Measurements from ENCODE around the gene ITIH5. TPM values are rescaled to one million over a fixed set of nuclear protein-coding genes. Genes with fewer than 3 reads are reported as not detected.

Gene ITIH5
- polyA plus RNA-seq, 1 donor from 2014 or later, result 0.28 TPM

DNA sequence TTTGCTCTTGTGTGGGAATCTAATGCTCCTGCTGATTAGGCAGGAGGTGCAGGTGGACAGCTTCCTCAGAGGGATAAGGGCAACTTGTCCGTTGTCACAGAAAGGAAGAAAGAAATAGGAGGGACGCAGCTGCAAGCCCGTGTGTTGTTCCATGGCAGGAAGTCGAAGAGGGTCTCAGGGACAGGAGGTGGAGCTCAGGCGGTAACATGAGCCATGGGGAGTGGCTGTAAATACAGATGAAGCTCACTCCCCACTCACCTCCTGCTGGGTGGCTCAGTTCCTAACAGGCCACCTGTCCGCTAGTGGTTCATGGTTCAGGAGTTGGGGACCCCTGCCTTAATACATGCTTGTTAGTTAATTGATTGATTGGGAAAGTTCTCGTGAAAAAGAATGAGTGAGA is 154.3 kb downstream of the ITIH5 start:
- Histone ChIP-seq H3K27me3 (ENCODE audit: insufficient read depth, low read depth, low read length) (no peaks in the 10 kb centered on the region), H3K36me3 (ENCODE audit: insufficient read depth, low read length) (no peaks in the 10 kb centered on the region), H3K9me2 (ENCODE audit: insufficient read depth, low read length) (no peaks in the 10 kb centered on the region), H3K4me3 (ENCODE audit: low read length) (no peak overlapping the region), H3K79me2 (replicated peaks; ENCODE audit: insufficient read depth, low read length) (no peaks in the 10 kb centered on the region), H4K20me1 (ENCODE audit: insufficient read depth) (no peaks in the 10 kb centered on the region), H3K27ac (ENCODE audit: low read length) (no peak overlapping the region), H3K9ac (ENCODE audit: low read length) (no peak overlapping the region), H3K4me2 (ENCODE audit: low read length) (no peak overlapping the region), H3F3A (ENCODE audit: insufficient read depth, low read length, poor library complexity, severe bottlenecking) (no peaks in the 10 kb centered on the region), H2AFZ (ENCODE audit: low read depth, low read length) (no peak overlapping the region), H3K9me3 (ENCODE audit: low read length) (no peaks in the 10 kb centered on the region)
- TF ChIP-seq, protein P1, sequence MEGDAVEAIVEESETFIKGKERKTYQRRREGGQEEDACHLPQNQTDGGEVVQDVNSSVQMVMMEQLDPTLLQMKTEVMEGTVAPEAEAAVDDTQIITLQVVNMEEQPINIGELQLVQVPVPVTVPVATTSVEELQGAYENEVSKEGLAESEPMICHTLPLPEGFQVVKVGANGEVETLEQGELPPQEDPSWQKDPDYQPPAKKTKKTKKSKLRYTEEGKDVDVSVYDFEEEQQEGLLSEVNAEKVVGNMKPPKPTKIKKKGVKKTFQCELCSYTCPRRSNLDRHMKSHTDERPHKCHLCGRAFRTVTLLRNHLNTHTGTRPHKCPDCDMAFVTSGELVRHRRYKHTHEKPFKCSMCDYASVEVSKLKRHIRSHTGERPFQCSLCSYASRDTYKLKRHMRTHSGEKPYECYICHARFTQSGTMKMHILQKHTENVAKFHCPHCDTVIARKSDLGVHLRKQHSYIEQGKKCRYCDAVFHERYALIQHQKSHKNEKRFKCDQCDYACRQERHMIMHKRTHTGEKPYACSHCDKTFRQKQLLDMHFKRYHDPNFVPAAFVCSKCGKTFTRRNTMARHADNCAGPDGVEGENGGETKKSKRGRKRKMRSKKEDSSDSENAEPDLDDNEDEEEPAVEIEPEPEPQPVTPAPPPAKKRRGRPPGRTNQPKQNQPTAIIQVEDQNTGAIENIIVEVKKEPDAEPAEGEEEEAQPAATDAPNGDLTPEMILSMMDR (IDR thresholded peaks at IDR 0.05; ENCODE audit: poor library complexity, severe bottlenecking), result no peak
- no peak for TF ChIP-seq POLR2AphosphoS5 (IDR thresholded peaks at IDR 0.05)
- no peak for TF ChIP-seq EP300 (conservative IDR thresholded peaks at IDR 0.05; ENCODE audit: poor library complexity, severe bottlenecking)
- TF ChIP-seq EZH2 (IDR thresholded peaks at IDR 0.05; ENCODE audit: borderline replicate concordance, insufficient read depth, low read length, poor library complexity, severe bottlenecking), result no peak
- TF ChIP-seq MXI1 (conservative IDR thresholded peaks at IDR 0.05; ENCODE audit: poor library complexity, severe bottlenecking), result no peak
- TF ChIP-seq RAD21 (conservative IDR thresholded peaks at IDR 0.05), result no peak
- TF ChIP-seq SMC3 (conservative IDR thresholded peaks at IDR 0.05; ENCODE audit: poor library complexity), result no peak
- TF ChIP-seq, protein P2, sequence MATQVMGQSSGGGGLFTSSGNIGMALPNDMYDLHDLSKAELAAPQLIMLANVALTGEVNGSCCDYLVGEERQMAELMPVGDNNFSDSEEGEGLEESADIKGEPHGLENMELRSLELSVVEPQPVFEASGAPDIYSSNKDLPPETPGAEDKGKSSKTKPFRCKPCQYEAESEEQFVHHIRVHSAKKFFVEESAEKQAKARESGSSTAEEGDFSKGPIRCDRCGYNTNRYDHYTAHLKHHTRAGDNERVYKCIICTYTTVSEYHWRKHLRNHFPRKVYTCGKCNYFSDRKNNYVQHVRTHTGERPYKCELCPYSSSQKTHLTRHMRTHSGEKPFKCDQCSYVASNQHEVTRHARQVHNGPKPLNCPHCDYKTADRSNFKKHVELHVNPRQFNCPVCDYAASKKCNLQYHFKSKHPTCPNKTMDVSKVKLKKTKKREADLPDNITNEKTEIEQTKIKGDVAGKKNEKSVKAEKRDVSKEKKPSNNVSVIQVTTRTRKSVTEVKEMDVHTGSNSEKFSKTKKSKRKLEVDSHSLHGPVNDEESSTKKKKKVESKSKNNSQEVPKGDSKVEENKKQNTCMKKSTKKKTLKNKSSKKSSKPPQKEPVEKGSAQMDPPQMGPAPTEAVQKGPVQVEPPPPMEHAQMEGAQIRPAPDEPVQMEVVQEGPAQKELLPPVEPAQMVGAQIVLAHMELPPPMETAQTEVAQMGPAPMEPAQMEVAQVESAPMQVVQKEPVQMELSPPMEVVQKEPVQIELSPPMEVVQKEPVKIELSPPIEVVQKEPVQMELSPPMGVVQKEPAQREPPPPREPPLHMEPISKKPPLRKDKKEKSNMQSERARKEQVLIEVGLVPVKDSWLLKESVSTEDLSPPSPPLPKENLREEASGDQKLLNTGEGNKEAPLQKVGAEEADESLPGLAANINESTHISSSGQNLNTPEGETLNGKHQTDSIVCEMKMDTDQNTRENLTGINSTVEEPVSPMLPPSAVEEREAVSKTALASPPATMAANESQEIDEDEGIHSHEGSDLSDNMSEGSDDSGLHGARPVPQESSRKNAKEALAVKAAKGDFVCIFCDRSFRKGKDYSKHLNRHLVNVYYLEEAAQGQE (IDR thresholded peaks at IDR 0.05; ENCODE audit: borderline replicate concordance), result no peak

DNA sequence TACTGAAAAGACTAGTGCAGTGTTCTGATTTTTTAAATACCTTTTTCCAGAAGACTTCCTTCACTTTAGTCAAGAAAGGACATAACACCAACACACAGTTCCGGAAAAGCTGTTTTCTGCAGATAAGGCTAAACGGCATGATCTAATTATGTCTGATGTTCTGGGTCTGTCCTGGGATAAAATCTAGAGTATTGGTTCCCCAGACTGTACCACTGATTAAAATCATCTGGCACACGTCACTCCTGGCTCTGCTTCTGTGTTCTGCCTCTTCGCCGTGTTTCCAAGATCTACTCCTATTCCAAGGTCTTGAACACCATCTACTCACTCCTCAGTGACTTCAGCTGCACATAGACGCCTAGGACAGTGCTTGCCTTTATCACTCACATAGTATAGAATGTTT is 155.2 kb downstream of the ITIH5 start:
- no peak overlapping the region for H3K4me2 ChIP-seq (ENCODE audit: low read length)
- H3K9me3 ChIP-seq (ENCODE audit: low read length), result no peaks in the 10 kb centered on the region
- no peaks in the 10 kb centered on the region for H3K36me3 ChIP-seq (ENCODE audit: insufficient read depth, low read length)

More for the DNA sequence above, 155.2 kb downstream of the ITIH5 start:
- Histone ChIP-seq H3K27me3 (ENCODE audit: insufficient read depth, low read depth, low read length) (no peaks in the 10 kb centered on the region), H3F3A (ENCODE audit: insufficient read depth, low read length, poor library complexity, severe bottlenecking) (no peaks in the 10 kb centered on the region), H3K9me2 (ENCODE audit: insufficient read depth, low read length) (no peaks in the 10 kb centered on the region), H3K27ac (ENCODE audit: low read length) (no peak overlapping the region), H4K20me1 (ENCODE audit: insufficient read depth) (no peaks in the 10 kb centered on the region), H3K4me3 (ENCODE audit: low read length) (no peak overlapping the region), H3K79me2 (replicated peaks; ENCODE audit: insufficient read depth, low read length) (no peaks in the 10 kb centered on the region), H3K9ac (ENCODE audit: low read length) (no peak overlapping the region), H2AFZ (ENCODE audit: low read depth, low read length) (no peak overlapping the region)
- TF ChIP-seq, protein P1 (IDR thresholded peaks at IDR 0.05; ENCODE audit: poor library complexity, severe bottlenecking), result no peak
- TF ChIP-seq TAF1 (IDR thresholded peaks at IDR 0.05; ENCODE audit: low read depth) (no peak), EZH2 (IDR thresholded peaks at IDR 0.05; ENCODE audit: borderline replicate concordance, insufficient read depth, low read length, poor library complexity, severe bottlenecking) (no peak), POLR2AphosphoS5 (IDR thresholded peaks at IDR 0.05) (no peak), MXI1 (conservative IDR thresholded peaks at IDR 0.05; ENCODE audit: poor library complexity, severe bottlenecking) (no peak), EP300 (conservative IDR thresholded peaks at IDR 0.05; ENCODE audit: poor library complexity, severe bottlenecking) (no peak), RAD21 (conservative IDR thresholded peaks at IDR 0.05) (no peak)
- TF ChIP-seq, protein P2 (IDR thresholded peaks at IDR 0.05; ENCODE audit: borderline replicate concordance), result no peak
